Measurements from ENCODE around the gene AFAP1. TPM values are rescaled to one million over a fixed set of nuclear protein-coding genes. Genes with fewer than 3 reads are reported as not detected.
A peak's percentile ranks its signal among the peaks of the same experiment; 100 is the strongest.

The AFAP1 gene
- total RNA-seq, 2 experiments from 2014 or later, result 7.1 to 7.9 TPM

GRCh38 chr4:7890635-7891393 lies 48.8 kb downstream of the AFAP1 start:
- CTCF ChIA-PET, result no interaction called here
- peaks cover 2% of the 10 kb centered on the region for H3K4me1 Mint-ChIP-seq
- peaks cover 6% of the 10 kb centered on the region for H3K36me3 Mint-ChIP-seq (ENCODE audit: low read depth)
- no peaks in the 10 kb centered on the region for H3K27me3 Mint-ChIP-seq
- DNase-seq, result no peak
- H3K27ac Mint-ChIP-seq, result no peak overlapping the region
- H3K4me3 Mint-ChIP-seq, result no peak overlapping the region
- POLR2A ChIA-PET, result no interaction called here
- peaks cover 5% of the 10 kb centered on the region for H3K9me3 Mint-ChIP-seq

GRCh38 chr4:7887436-7887835 lies 52.2 kb downstream of the AFAP1 start:
- POLR2A ChIA-PET, result no interaction called here
- Mint-ChIP-seq H3K27me3 (no peaks in the 10 kb centered on the region), H3K4me1 (no peaks in the 10 kb centered on the region), H3K36me3 (ENCODE audit: low read depth) (peaks cover 4% of the 10 kb centered on the region), H3K9me3 (peaks cover 5% of the 10 kb centered on the region), H3K4me3 (no peak overlapping the region), H3K27ac (no peak overlapping the region)
- CTCF ChIA-PET, result interaction anchor here (1.1 kb wide), 1 partner anchor 58 kb away, joined by 3 read pairs; no protein-coding TSS in a partner anchor
- DNase-seq, result no peak

GRCh38 chr4:7886007-7886973 lies 53.4 kb downstream of the AFAP1 start:
- no peaks in the 10 kb centered on the region for H3K4me1 Mint-ChIP-seq
- DNase-seq, result no peak
- no peak overlapping the region for H3K4me3 Mint-ChIP-seq
- CTCF ChIA-PET, result interaction anchor here (1.1 to 1.2 kb wide), 2 partner anchors 10 to 59 kb away, joined by 3 to 4 read pairs; no protein-coding TSS in a partner anchor
- H3K36me3 Mint-ChIP-seq (ENCODE audit: low read depth), result peaks cover 4% of the 10 kb centered on the region
- POLR2A ChIA-PET, result no interaction called here
- H3K27me3 Mint-ChIP-seq, result no peaks in the 10 kb centered on the region
- H3K9me3 Mint-ChIP-seq, result peaks cover 5% of the 10 kb centered on the region
- H3K27ac Mint-ChIP-seq, result no peak overlapping the region

GRCh38 chr4:7885216-7886006 lies 54.2 kb downstream of the AFAP1 start:
- no peak overlapping the region for H3K4me3 Mint-ChIP-seq
- no peaks in the 10 kb centered on the region for H3K27me3 Mint-ChIP-seq
- H3K27ac Mint-ChIP-seq, result no peak overlapping the region
- peaks cover 7% of the 10 kb centered on the region for H3K4me1 Mint-ChIP-seq
- peaks cover 4% of the 10 kb centered on the region for H3K36me3 Mint-ChIP-seq (ENCODE audit: low read depth)
- ChIA-PET POLR2A (interaction anchor here (0.5 kb wide), 1 partner anchor 53 kb away, joined by 4 read pairs; no protein-coding TSS in a partner anchor), CTCF (interaction anchor here (1.2 kb wide), 1 partner anchor 9 kb away, joined by 4 read pairs; no protein-coding TSS in a partner anchor)
- no peak for DNase-seq
- H3K9me3 Mint-ChIP-seq, result peaks cover 5% of the 10 kb centered on the region

GRCh38 chr4:7880683-7881082 lies 59.0 kb downstream of the AFAP1 start:
- no peak for DNase-seq
- ChIA-PET POLR2A (no interaction called here), CTCF (no interaction called here)
- H3K36me3 Mint-ChIP-seq (ENCODE audit: low read depth), result no peaks in the 10 kb centered on the region
- no peaks in the 10 kb centered on the region for H3K27me3 Mint-ChIP-seq
- H3K4me3 Mint-ChIP-seq, result no peak overlapping the region
- H3K27ac Mint-ChIP-seq, result no peak overlapping the region
- H3K4me1 Mint-ChIP-seq, result peaks cover 36% of the 10 kb centered on the region
- no peaks in the 10 kb centered on the region for H3K9me3 Mint-ChIP-seq

GRCh38 chr4:7879127-7879526 lies 60.5 kb downstream of the AFAP1 start:
- POLR2A ChIA-PET, result no interaction called here

GRCh38 chr4:7878323-7878722 lies 61.3 kb downstream of the AFAP1 start:
- no peak for DNase-seq
- H3K4me3 Mint-ChIP-seq, result no peak overlapping the region
- no peaks in the 10 kb centered on the region for H3K27me3 Mint-ChIP-seq
- no peaks in the 10 kb centered on the region for H3K36me3 Mint-ChIP-seq (ENCODE audit: low read depth)
- no peak overlapping the region for H3K27ac Mint-ChIP-seq
- peaks cover 51% of the 10 kb centered on the region for H3K4me1 Mint-ChIP-seq
- ChIA-PET POLR2A (no interaction called here), CTCF (interaction anchor here (1.2 to 1.3 kb wide), 2 partner anchors 34 to 39 kb away, joined by 3 to 5 read pairs; no protein-coding TSS in a partner anchor)
- H3K9me3 Mint-ChIP-seq, result no peaks in the 10 kb centered on the region

More at GRCh38 chr4:7879127-7879526, 60.5 kb downstream of the AFAP1 start:
- Mint-ChIP-seq H3K4me1 (peaks cover 45% of the 10 kb centered on the region), H3K4me3 (no peak overlapping the region), H3K27ac (no peak overlapping the region), H3K27me3 (no peaks in the 10 kb centered on the region), H3K9me3 (no peaks in the 10 kb centered on the region), H3K36me3 (ENCODE audit: low read depth) (no peaks in the 10 kb centered on the region)
- DNase-seq, result no peak
- CTCF ChIA-PET, result interaction anchor here (1.2 kb wide), 1 partner anchor 38 kb away, joined by 3 read pairs; no protein-coding TSS in a partner anchor

- DNase-seq, result no peak
- CTCF ChIA-PET, result interaction anchor here (0.7 to 1.8 kb wide), 9 partner anchors 9 to 111 kb away, joined by 3 to 7 read pairs (median 4); no protein-coding TSS in a partner anchor
- POLR2A ChIA-PET, result no interaction called here
- Mint-ChIP-seq H3K36me3 (ENCODE audit: low read depth) (no peaks in the 10 kb centered on the region), H3K27ac (peak overlapping the region; percentile 81), H3K9me3 (no peaks in the 10 kb centered on the region), H3K4me1 (peaks cover 51% of the 10 kb centered on the region), H3K27me3 (no peaks in the 10 kb centered on the region), H3K4me3 (peak overlapping the region; percentile 52)
These were observed 62.5 kb downstream of the AFAP1 start for GRCh38 chr4:7877176-7877575.

- CTCF ChIA-PET, result interaction anchor here (0.7 to 1.8 kb wide), 10 partner anchors 8 to 112 kb away, joined by 3 to 7 read pairs (median 4); no protein-coding TSS in a partner anchor
- Mint-ChIP-seq H3K9me3 (no peaks in the 10 kb centered on the region), H3K4me3 (peak overlapping the region; percentile 52), H3K36me3 (ENCODE audit: low read depth) (no peaks in the 10 kb centered on the region), H3K4me1 (peaks cover 51% of the 10 kb centered on the region), H3K27ac (peak overlapping the region; percentile 81), H3K27me3 (no peaks in the 10 kb centered on the region)
- POLR2A ChIA-PET, result no interaction called here
- peak; percentile 35 for DNase-seq
These were observed 63.3 kb downstream of the AFAP1 start for GRCh38 chr4:7876201-7876875.

GRCh38 chr4:7874838-7875237 lies 64.8 kb downstream of the AFAP1 start:
- POLR2A ChIA-PET, result no interaction called here

GRCh38 chr4:7873881-7874280 lies 65.8 kb downstream of the AFAP1 start:
- CTCF ChIA-PET, result interaction anchor here (1.1 to 1.2 kb wide), 3 partner anchors 9 to 94 kb away, joined by 3 to 6 read pairs (median 4); no protein-coding TSS in a partner anchor
- peaks cover 41% of the 10 kb centered on the region for H3K4me1 Mint-ChIP-seq
- H3K4me3 Mint-ChIP-seq, result no peak overlapping the region
- H3K9me3 Mint-ChIP-seq, result no peaks in the 10 kb centered on the region
- POLR2A ChIA-PET, result no interaction called here
- H3K27me3 Mint-ChIP-seq, result no peaks in the 10 kb centered on the region
- no peaks in the 10 kb centered on the region for H3K36me3 Mint-ChIP-seq (ENCODE audit: low read depth)
- no peak for DNase-seq
- no peak overlapping the region for H3K27ac Mint-ChIP-seq

More at GRCh38 chr4:7874838-7875237, 64.8 kb downstream of the AFAP1 start:
- Mint-ChIP-seq H3K27ac (no peak overlapping the region), H3K27me3 (no peaks in the 10 kb centered on the region), H3K36me3 (ENCODE audit: low read depth) (no peaks in the 10 kb centered on the region), H3K4me3 (no peak overlapping the region), H3K9me3 (no peaks in the 10 kb centered on the region), H3K4me1 (peaks cover 42% of the 10 kb centered on the region)
- CTCF ChIA-PET, result interaction anchor here (0.7 to 1.2 kb wide), 4 partner anchors 10 to 93 kb away, joined by 3 to 6 read pairs (median 3); no protein-coding TSS in a partner anchor
- DNase-seq, result no peak

All from activated CD4-positive, alpha-beta T cell treated with anti-CD3 and anti-CD28 coated beads, Interleukin-2, amount 10 ng/mL, durations not matched to agents 7 days and 5 days (primary cell).